MCF 10A (cell line): ENCODE results near the gene IFNLR1. TPM values are rescaled to one million over a fixed set of nuclear protein-coding genes. Genes with fewer than 3 reads are reported as not detected.

Experiments used
- BruUV-seq: library from RNA; stranded (reverse); fragments of 400-500 nt; replicated peaks from 2 replicates; lab custom pipeline; 2021; lab: Mats Ljungman, UMichigan
- CTCF ChIA-PET: fragments of 300-600 bp; sonication (Branson Sonifier 250); formaldehyde crosslinking; extraction: SDS; loops from one replicate; lab custom pipeline; 2021; ENCODE audit warnings: antibody characterized with exemption, inconsistent platforms; lab: Yijun Ruan, JAX
- POLR2A ChIA-PET: fragments of 300-600, 350-650 bp; sonication (Branson Sonifier 250); formaldehyde crosslinking; extraction: SDS; loops from one replicate; lab custom pipeline; 2020; ENCODE audit warnings: antibody characterized with exemption, inconsistent platforms; lab: Yijun Ruan, JAX
- DNase-seq: peaks from one replicate; pipeline ENCODE4 v3.0.0-alpha.2; 2018; ENCODE audit not compliant: unreplicated experiment
- H3K27ac Mint-ChIP-seq: one replicate; pipeline ENCODE4 v1.8.0; 2022; ENCODE audit warnings: mild to moderate bottlenecking, low read depth, mixed read lengths; ENCODE audit not compliant: unreplicated experiment
- H3K27me3 Mint-ChIP-seq: one replicate; pipeline ENCODE4 v1.8.0; 2022; ENCODE audit warnings: mixed read lengths; ENCODE audit not compliant: insufficient read depth, unreplicated experiment
- H3K36me3 Mint-ChIP-seq: one replicate; pipeline ENCODE4 v1.8.0; 2022; ENCODE audit warnings: mild to moderate bottlenecking, moderate library complexity, mixed read lengths; ENCODE audit not compliant: insufficient read depth, unreplicated experiment
- H3K4me1 Mint-ChIP-seq: one replicate; pipeline ENCODE4 v1.8.0; 2022; ENCODE audit warnings: mixed read lengths; ENCODE audit not compliant: insufficient read depth, unreplicated experiment
- H3K4me3 Mint-ChIP-seq: one replicate; pipeline ENCODE4 v1.8.0; 2022; ENCODE audit warnings: mild to moderate bottlenecking, moderate library complexity, mixed read lengths; ENCODE audit not compliant: unreplicated experiment
- H3K9me3 Mint-ChIP-seq: one replicate; pipeline ENCODE4 v1.8.0; 2022; ENCODE audit warnings: mixed read lengths; ENCODE audit not compliant: unreplicated experiment
- intact Hi-C: fragments of 100-400 bp; cut with micrococcal nuclease; formaldehyde crosslinking; loops from 2 replicates; pipeline ENCODE4 v1.14.1; 2022
- total RNA-seq: library from RNA; stranded (reverse); gene quantifications from 2 replicates; pipeline ENCODE4 v1.2.3, GENCODE V29; 2022
- TF ChIP-seq, protein P1 (sequence below): fragments of 200-600 bp; IDR thresholded peaks from one replicate; pipeline ENCODE4 v1.8.0; 2022; ENCODE audit warnings: antibody characterized with exemption, mild to moderate bottlenecking; ENCODE audit not compliant: unreplicated experiment

IFNLR1 gene
- total RNA-seq, 1 experiment from 2014 or later: 0.19 TPM

DNA sequence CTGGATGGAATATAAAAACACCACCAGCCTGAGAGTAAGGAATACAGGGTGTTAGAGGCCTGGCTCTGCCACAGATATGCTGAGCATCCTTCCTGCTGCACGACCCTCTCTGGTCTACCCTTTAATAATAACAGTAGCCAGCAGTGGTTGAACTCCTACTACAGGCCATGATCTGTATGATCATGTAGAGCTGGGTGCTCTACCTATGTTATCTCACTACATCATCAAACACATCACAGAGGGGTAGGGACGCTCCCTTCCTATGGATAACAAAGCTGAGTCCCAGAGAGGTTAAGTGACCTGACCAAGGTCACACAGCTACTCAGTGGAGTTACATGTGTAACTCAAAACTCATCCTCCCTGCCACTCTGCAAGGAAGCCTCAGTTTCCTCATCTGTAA is 62.1 kb downstream of the IFNLR1 start:
- no TSS peak for BruUV-seq
- Mint-ChIP-seq H3K4me1 (peaks cover 11% of the 10 kb centered on the region), H3K27me3 (no peaks in the 10 kb centered on the region), H3K4me3 (no peak overlapping the region), H3K27ac (no peak overlapping the region), H3K9me3 (peaks cover 13% of the 10 kb centered on the region), H3K36me3 (peaks cover 7% of the 10 kb centered on the region)
- ChIA-PET POLR2A (interaction anchor here (1.1 kb wide), 1 partner anchor 9 kb away, joined by 3 read pairs; no protein-coding TSS in a partner anchor), CTCF (interaction anchor here (0.8 kb wide), 1 partner anchor 354 kb away, joined by 3 read pairs; no protein-coding TSS in a partner anchor)
- intact Hi-C loops: no loop called here
- no peak for DNase-seq
- TF ChIP-seq, protein P1, sequence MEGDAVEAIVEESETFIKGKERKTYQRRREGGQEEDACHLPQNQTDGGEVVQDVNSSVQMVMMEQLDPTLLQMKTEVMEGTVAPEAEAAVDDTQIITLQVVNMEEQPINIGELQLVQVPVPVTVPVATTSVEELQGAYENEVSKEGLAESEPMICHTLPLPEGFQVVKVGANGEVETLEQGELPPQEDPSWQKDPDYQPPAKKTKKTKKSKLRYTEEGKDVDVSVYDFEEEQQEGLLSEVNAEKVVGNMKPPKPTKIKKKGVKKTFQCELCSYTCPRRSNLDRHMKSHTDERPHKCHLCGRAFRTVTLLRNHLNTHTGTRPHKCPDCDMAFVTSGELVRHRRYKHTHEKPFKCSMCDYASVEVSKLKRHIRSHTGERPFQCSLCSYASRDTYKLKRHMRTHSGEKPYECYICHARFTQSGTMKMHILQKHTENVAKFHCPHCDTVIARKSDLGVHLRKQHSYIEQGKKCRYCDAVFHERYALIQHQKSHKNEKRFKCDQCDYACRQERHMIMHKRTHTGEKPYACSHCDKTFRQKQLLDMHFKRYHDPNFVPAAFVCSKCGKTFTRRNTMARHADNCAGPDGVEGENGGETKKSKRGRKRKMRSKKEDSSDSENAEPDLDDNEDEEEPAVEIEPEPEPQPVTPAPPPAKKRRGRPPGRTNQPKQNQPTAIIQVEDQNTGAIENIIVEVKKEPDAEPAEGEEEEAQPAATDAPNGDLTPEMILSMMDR: no peak

DNA sequence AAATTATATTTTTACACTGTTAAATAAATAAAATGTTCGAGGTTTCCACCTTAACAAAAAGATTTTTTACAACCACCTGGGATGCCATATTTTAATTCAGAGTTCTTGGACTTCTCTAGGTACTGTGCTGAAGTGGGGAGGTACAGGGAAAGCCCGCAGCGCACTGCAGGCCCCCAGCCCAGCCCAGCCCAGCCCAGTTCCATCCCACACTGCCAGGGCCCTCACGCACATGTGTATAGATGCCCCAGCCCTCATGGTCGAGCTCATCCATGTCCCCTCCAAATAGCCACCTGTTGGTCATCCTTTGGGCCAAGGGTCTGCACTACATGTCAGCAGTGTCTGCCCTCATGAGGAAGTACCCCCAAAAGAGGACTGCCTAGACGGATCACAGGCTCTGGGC is 63.5 kb downstream of the IFNLR1 start:
- intact Hi-C loops: no loop called here
- Mint-ChIP-seq H3K4me1 (peaks cover 15% of the 10 kb centered on the region), H3K36me3 (no peaks in the 10 kb centered on the region), H3K4me3 (no peak overlapping the region), H3K27ac (no peak overlapping the region), H3K9me3 (no peaks in the 10 kb centered on the region), H3K27me3 (no peaks in the 10 kb centered on the region)
- BruUV-seq: no TSS peak
- POLR2A ChIA-PET: no interaction called here
- CTCF ChIA-PET: interaction anchor here (0.7 to 1.2 kb wide), 3 partner anchors 24 to 95 kb away, joined by 3 to 4 read pairs (median 3); no protein-coding TSS in a partner anchor
- TF ChIP-seq, protein P1: no peak
- no peak for DNase-seq

DNA sequence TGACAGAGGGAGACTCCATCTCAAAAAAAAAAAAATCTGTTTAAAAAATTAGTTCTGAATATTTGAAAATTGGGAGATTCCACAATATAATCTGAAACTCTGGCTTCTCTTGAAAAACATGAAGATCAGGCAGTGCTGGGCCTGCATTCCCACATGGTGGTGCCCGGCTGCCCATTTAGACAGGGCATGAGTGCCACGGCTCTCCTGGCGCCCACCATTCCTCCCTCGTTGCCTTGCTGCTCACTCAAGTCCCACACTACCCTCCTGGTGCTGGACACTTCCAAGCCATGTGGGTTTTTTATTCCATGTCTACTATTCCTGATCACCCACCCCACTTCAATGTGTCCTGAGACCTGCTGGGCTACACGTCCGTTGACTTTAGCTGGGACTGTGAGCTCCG is 64.3 kb downstream of the IFNLR1 start:
- TF ChIP-seq, protein P1: no peak
- no peak overlapping the region for H3K4me3 Mint-ChIP-seq
- no peaks in the 10 kb centered on the region for H3K27me3 Mint-ChIP-seq
- BruUV-seq: no TSS peak
- ChIA-PET POLR2A (no interaction called here), CTCF (interaction anchor here (0.7 to 1.2 kb wide), 2 partner anchors 27 to 94 kb away, joined by 3 read pairs; no protein-coding TSS in a partner anchor)
- no peaks in the 10 kb centered on the region for H3K36me3 Mint-ChIP-seq
- H3K4me1 Mint-ChIP-seq: peaks cover 21% of the 10 kb centered on the region
- DNase-seq: no peak
- no peaks in the 10 kb centered on the region for H3K9me3 Mint-ChIP-seq
- H3K27ac Mint-ChIP-seq: no peak overlapping the region
- intact Hi-C loops: no loop called here

DNA sequence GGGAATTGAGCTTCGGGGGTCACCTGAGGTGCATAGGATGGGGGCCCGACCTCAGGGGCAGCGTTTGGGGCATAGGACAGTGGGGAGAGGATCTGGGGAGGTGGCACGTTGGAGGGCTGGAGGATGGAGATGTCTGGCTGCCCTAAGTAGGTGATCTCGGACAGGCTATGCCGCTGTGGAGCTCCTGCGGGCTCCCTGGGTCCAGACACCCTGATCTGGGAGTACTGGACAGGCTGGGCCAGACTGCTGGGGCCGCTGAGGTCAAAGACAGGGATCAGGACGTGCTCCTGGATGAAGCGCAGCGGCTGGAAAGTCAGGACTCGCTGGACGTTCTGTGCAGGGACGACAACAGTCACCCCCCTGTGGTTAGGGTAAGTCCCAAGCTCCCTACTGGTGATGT is 65.7 kb downstream of the IFNLR1 start:
- CTCF ChIA-PET: interaction anchor here (0.7 to 1.9 kb wide), 2 partner anchors 8 to 15 kb away, joined by 4 read pairs; no protein-coding TSS in a partner anchor
- Mint-ChIP-seq H3K9me3 (no peaks in the 10 kb centered on the region), H3K4me3 (no peak overlapping the region), H3K27me3 (no peaks in the 10 kb centered on the region), H3K27ac (no peak overlapping the region), H3K4me1 (peaks cover 27% of the 10 kb centered on the region), H3K36me3 (no peaks in the 10 kb centered on the region)
- POLR2A ChIA-PET: interaction anchor here (0.7 to 3.6 kb wide), 5 partner anchors 17 to 48 kb away, joined by 3 to 26 read pairs (median 3); partner anchors contain the start of gene IL22RA1
- intact Hi-C loops: no loop called here
- BruUV-seq: no TSS peak
- TF ChIP-seq, protein P1: no peak
- DNase-seq: no peak
